ENCODE measurements around the gene CACNA1D. TPM values are rescaled to one million over a fixed set of nuclear protein-coding genes. Genes with fewer than 3 reads are reported as not detected.

The CACNA1D gene

GRCh38 chr3:53863145-53863544 is 368.7 kb downstream of the CACNA1D start:
- H2BK120ac ChIP-seq (ENCODE audit: low read depth, low read length) = no peak overlapping the region

More at GRCh38 chr3:53863145-53863544, 368.7 kb downstream of the CACNA1D start:
- H2AK5ac ChIP-seq (ENCODE audit: low read length, severe bottlenecking) = no peak overlapping the region
- H3K9me3 ChIP-seq (ENCODE audit: control insufficient read depth, low read length) = no peaks in the 10 kb centered on the region
- H3K18ac ChIP-seq (ENCODE audit: low read depth in 1 of 2, low read length in 2 of 2) = no peak overlapping the region
- no peak overlapping the region for H3K4me3 ChIP-seq (ENCODE audit: insufficient read depth in 1 of 2, low read depth in 1 of 2, low read length in 2 of 2)
- WGBS = 100% methylated on average over 1 of the region's 1 CpG
- H2BK12ac ChIP-seq (ENCODE audit: low read length in 2 of 2) = no peak overlapping the region
- DNase-seq = no peak
- no peak overlapping the region for H3K27ac ChIP-seq (ENCODE audit: low read length, poor library complexity, severe bottlenecking)
- no peak overlapping the region for H3K9ac ChIP-seq (ENCODE audit: low read length)
- H3K23ac ChIP-seq (ENCODE audit: low read length in 2 of 2) = no peak overlapping the region
- H3K27me3 ChIP-seq (ENCODE audit: control insufficient read depth in 1 of 2, insufficient read depth in 1 of 2, low read length in 2 of 2) = no peaks in the 10 kb centered on the region
- H3K4me2 ChIP-seq (ENCODE audit: low read length, poor library complexity, severe bottlenecking) = no peak overlapping the region
- H3K79me1 ChIP-seq (replicated peaks; ENCODE audit: low read length, poor library complexity, severe bottlenecking) = peaks cover 9% of the 10 kb centered on the region
- H3K14ac ChIP-seq (ENCODE audit: low read length in 2 of 2) = no peak overlapping the region
- no peak overlapping the region for H4K91ac ChIP-seq (ENCODE audit: low read length)
- H2BK5ac ChIP-seq (ENCODE audit: low read depth, low read length, poor library complexity, severe bottlenecking) = no peak overlapping the region
- no peak overlapping the region for H2BK15ac ChIP-seq (ENCODE audit: low read depth, poor library complexity, severe bottlenecking)
- H4K8ac ChIP-seq (ENCODE audit: low read length) = no peak overlapping the region
- H3K4ac ChIP-seq (ENCODE audit: low read depth in 1 of 2, low read length in 2 of 2) = no peak overlapping the region
- H2AFZ ChIP-seq (ENCODE audit: low read depth, low read length) = no peak overlapping the region
- peaks cover 3% of the 10 kb centered on the region for H3K4me1 ChIP-seq (ENCODE audit: control insufficient read depth, insufficient read depth, low read depth, low read length)
- H3K36me3 ChIP-seq (ENCODE audit: control insufficient read depth in 1 of 2, insufficient read depth in 2 of 2, low read depth in 1 of 2, low read length in 2 of 2) = peaks cover 28 to 81% of the 10 kb centered on the region in 2 experiments

Small RNA genes within 50 kb of the gene (small RNA-seq; reads per million reads assigned to genes)
- gene AC012467.1 (ENCODE audit: low read depth) (not detected), gene RF00154 (ENCODE audit: low read depth) (20.4 reads per million, percentile 86 among the genes with 10 or more reads in this experiment)

All from mesenchymal stem cell (in vitro differentiated cells and primary cell).